ENCODE data around the gene ARHGEF17.

Gene ARHGEF17

DNA sequence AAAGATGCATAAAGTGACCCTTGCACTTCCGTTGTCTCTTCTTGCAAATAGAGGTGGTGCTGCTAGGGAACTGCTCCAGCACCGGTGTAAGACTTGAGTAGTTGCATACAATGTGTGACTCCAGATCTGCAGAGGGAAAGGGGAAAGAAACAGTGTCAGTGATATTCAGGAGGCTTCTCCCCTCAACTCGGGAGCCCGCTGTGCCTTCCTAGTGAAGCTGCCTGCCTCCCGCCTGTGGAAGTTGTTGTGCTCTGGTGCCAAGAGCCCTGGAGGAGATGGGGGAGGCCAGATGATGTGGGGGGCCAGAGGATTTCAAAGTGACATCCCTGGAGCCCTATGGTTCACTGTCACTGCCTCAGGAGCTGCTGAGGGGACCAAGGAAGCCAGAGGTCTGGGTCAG is 98.5 kb downstream of the ARHGEF17 start:
- TF ChIP-seq, protein P1, sequence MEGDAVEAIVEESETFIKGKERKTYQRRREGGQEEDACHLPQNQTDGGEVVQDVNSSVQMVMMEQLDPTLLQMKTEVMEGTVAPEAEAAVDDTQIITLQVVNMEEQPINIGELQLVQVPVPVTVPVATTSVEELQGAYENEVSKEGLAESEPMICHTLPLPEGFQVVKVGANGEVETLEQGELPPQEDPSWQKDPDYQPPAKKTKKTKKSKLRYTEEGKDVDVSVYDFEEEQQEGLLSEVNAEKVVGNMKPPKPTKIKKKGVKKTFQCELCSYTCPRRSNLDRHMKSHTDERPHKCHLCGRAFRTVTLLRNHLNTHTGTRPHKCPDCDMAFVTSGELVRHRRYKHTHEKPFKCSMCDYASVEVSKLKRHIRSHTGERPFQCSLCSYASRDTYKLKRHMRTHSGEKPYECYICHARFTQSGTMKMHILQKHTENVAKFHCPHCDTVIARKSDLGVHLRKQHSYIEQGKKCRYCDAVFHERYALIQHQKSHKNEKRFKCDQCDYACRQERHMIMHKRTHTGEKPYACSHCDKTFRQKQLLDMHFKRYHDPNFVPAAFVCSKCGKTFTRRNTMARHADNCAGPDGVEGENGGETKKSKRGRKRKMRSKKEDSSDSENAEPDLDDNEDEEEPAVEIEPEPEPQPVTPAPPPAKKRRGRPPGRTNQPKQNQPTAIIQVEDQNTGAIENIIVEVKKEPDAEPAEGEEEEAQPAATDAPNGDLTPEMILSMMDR (conservative IDR thresholded peaks at IDR 0.05; ENCODE audit: low read depth), result no peak
- ChIA-PET POLR2A (ENCODE audit: low non-redundant PET) (no interaction called here), CTCF (no interaction called here)
- H3K27ac ChIP-seq, result no peak overlapping the region
- no peak for DNase-seq (ENCODE audit: low spot score)

DNA sequence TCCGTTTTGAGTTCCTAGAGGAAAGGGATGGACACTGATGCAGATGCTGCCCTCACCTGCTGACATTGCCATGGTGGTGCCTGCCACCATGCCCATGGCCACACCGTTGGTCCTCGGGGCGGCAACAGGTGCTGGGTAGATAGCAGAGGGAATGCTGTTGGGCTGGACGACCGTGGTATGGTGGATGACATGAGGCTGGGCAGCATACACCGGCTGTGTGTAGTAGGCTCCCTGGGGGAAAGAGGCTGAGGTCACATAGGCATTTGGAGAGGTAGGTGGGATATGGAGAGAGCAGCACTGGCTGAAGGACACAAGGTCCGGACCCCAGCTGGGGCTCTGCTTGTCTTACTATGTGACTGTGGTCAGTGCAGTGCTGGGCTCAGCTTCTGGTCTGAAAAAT is 101.4 kb downstream of the ARHGEF17 start:
- ChIA-PET CTCF (no interaction called here), POLR2A (ENCODE audit: low non-redundant PET) (no interaction called here)
- TF ChIP-seq, protein P1 (conservative IDR thresholded peaks at IDR 0.05; ENCODE audit: low read depth), result no peak
- H3K27ac ChIP-seq, result no peak overlapping the region
- no peak for DNase-seq (ENCODE audit: low spot score)

DNA sequence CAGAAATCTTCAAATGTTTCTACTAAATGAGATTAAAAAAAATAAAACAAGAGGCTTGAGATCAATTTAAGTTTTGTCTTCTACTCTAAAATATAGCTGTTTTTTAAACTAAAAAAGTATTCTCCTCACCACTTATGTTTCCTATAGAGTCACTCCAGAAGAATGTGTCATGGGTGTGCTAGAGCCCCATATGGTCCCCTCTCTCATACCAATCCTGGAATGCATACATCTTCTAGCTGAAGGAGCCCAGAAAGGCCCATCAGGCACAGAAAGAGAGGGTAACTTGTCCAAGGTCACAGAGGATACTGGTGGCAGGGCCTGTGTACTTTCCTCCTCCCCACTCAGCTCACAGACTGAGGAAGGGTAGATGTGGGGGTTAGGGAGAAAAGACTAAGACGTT is 102.6 kb downstream of the ARHGEF17 start:
- no peak for DNase-seq (ENCODE audit: low spot score)
- POLR2A ChIA-PET (ENCODE audit: low non-redundant PET), result no interaction called here
- CTCF ChIA-PET, result interaction anchor here (0.5 to 0.6 kb wide), 5 partner anchors 13 to 103 kb away, joined by 3 to 5 read pairs (median 3); no protein-coding TSS in a partner anchor
- no peak overlapping the region for H3K27ac ChIP-seq
- TF ChIP-seq, protein P1 (conservative IDR thresholded peaks at IDR 0.05; ENCODE audit: low read depth), result no peak

DNA sequence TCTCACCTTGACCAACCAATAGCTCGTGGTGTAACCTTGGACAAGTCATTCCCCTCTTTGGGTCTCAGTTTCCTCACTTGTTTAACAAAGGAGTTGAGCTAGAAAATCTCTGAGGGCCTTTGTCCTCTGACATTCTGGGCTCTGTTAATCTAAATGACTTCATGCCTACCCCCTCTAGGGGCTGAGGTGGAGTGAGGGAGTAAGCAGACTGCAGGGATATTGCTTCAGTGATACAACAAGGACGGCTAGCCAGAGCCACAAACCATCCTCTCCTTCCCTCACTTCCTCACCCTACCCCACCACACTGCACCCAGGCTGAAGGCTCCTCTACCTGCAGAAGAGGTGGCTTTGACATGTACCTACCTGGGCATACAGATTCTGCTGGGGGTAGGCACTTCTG is 103.0 kb downstream of the ARHGEF17 start:
- no peak for DNase-seq (ENCODE audit: low spot score)
- H3K27ac ChIP-seq, result no peak overlapping the region
- ChIA-PET CTCF (interaction anchor here (0.5 to 0.6 kb wide), 3 partner anchors 20 to 104 kb away, joined by 3 to 5 read pairs (median 3); no protein-coding TSS in a partner anchor), POLR2A (ENCODE audit: low non-redundant PET) (no interaction called here)
- TF ChIP-seq, protein P1 (conservative IDR thresholded peaks at IDR 0.05; ENCODE audit: low read depth), result no peak

DNA sequence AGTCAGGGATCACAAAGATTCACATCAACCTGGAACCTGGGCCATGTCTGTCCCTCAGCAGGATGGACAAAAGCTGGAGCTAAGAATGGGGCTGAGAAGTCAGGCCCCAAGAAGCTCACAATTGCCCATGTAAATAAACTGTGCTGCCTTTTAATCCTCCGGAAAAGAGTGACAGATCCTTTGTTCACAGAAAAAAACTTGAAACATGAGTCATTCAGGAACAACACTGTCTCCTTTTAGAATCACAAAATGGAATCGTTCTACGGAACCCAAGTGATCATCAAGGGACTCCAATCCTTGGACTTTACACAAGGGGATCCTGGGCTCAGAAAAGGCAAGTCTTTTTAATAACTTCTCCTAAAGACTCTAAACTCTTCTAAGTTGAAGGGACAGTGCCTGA is 104.2 kb downstream of the ARHGEF17 start:
- H3K27ac ChIP-seq, result no peak overlapping the region
- TF ChIP-seq, protein P1 (conservative IDR thresholded peaks at IDR 0.05; ENCODE audit: low read depth), result no peak
- DNase-seq (ENCODE audit: low spot score), result no peak
- ChIA-PET POLR2A (ENCODE audit: low non-redundant PET) (no interaction called here), CTCF (interaction anchor here (0.5 to 1.1 kb wide), 3 partner anchors 11 to 248 kb away, joined by 3 read pairs; no protein-coding TSS in a partner anchor)

DNA sequence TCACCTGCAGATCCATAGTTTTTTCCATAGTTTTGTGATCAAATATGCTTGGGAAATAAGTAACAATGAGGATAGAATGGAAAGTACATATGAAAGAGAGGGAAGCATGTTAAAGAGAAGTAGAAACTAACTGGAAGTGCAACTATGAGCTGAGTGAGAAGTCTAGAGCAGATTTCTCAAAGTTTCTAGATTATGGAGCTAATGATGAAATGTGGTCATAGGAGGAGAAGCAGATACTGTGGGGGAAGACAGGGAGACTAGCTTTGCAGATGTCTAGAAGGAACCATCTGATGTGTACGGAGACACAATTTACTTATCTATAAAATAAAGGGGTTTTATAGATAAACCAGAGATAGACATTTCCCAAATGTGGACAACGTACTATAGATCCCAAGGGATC is 105.2 kb downstream of the ARHGEF17 start:
- CTCF ChIA-PET, result interaction anchor here (0.5 to 0.6 kb wide), 2 partner anchors 16 to 1305 kb away, joined by 3 read pairs; no protein-coding TSS in a partner anchor
- TF ChIP-seq, protein P1 (conservative IDR thresholded peaks at IDR 0.05; ENCODE audit: low read depth), result no peak
- H3K27ac ChIP-seq, result no peak overlapping the region
- DNase-seq (ENCODE audit: low spot score), result no peak
- POLR2A ChIA-PET (ENCODE audit: low non-redundant PET), result no interaction called here

Data from RWPE1 (cell line).